ENCODE measurements around the gene SH3PXD2A. TPM values are rescaled to one million over a fixed set of nuclear protein-coding genes. Genes with fewer than 3 reads are reported as not detected.

SH3PXD2A gene
- total RNA-seq, 2 experiments from 2014 or later = 6.7 to 7.7 TPM

- CTCF ChIA-PET = no interaction called here
- Mint-ChIP-seq H3K36me3 (ENCODE audit: low read depth) (no peaks in the 10 kb centered on the region), H3K4me1 (peaks cover 23% of the 10 kb centered on the region)
These were observed 50.5 kb downstream of the SH3PXD2A start for GRCh38 chr10:103804871-103805270.

GRCh38 chr10:103803941-103804340 lies 51.4 kb downstream of the SH3PXD2A start:
- H3K4me3 Mint-ChIP-seq = no peak overlapping the region
- CTCF ChIA-PET = no interaction called here
- POLR2A ChIA-PET = no interaction called here
- no peaks in the 10 kb centered on the region for H3K36me3 Mint-ChIP-seq (ENCODE audit: low read depth)
- H3K9me3 Mint-ChIP-seq (ENCODE audit: low read depth) = no peaks in the 10 kb centered on the region
- peak; percentile 29 for DNase-seq
- intact Hi-C loops (cut with DNase I, micrococcal nuclease) = no loop called here
- H3K27me3 Mint-ChIP-seq = no peaks in the 10 kb centered on the region
- H3K4me1 Mint-ChIP-seq = peaks cover 23% of the 10 kb centered on the region
- H3K27ac Mint-ChIP-seq = peak overlapping the region; percentile 55
- peak; percentile 71 for ATAC-seq

More at GRCh38 chr10:103804871-103805270, 50.5 kb downstream of the SH3PXD2A start:
- Mint-ChIP-seq H3K9me3 (ENCODE audit: low read depth) (no peaks in the 10 kb centered on the region), H3K4me3 (no peak overlapping the region), H3K27ac (no peak overlapping the region), H3K27me3 (no peaks in the 10 kb centered on the region)
- ATAC-seq = no peak
- intact Hi-C loops (cut with DNase I, micrococcal nuclease) = no loop called here
- no peak for DNase-seq
- POLR2A ChIA-PET = no interaction called here

DNA sequence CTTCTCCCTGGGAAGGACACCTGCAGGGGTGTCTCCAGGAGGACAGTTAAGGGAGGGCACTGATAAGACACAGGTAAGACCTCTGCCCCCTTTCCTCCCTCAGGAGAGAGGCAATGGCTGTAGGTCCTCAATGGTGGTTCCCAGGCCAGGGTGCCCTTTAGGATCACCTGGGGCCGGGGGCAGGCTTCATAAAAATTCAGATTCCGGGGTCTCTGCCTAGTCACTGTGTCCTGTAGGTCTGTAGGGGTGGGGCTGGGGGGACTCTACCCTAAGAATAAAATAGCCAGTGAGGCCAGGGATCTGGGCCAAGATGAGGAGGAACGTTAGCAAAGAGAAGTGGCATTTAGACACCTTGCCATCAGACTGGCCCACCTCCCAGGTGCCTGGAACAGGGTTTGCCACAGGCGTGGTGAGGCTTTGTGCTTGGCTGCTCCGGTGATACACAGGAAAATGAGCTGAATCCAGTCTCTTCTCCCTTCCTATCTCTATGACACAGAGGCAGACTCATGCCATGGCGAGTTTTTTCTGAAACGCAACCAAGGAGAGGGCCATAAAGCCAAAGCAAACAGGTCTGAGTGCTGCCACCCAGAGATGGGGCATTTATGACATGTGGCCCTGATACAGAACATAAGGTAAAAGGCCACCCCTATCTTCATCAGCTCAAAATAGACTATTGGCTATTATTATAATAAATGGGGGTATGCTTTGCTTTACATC lies 52.6 kb downstream of the SH3PXD2A start:
- Mint-ChIP-seq H3K27ac (no peak overlapping the region), H3K36me3 (ENCODE audit: low read depth) (no peaks in the 10 kb centered on the region), H3K4me3 (no peak overlapping the region), H3K9me3 (ENCODE audit: low read depth) (no peaks in the 10 kb centered on the region), H3K27me3 (no peaks in the 10 kb centered on the region), H3K4me1 (peaks cover 23% of the 10 kb centered on the region)
- intact Hi-C loops (cut with DNase I, micrococcal nuclease) = no loop called here
- ChIA-PET CTCF (interaction anchor here (0.7 kb wide), 2 partner anchors 44 to 250 kb away, joined by 3 read pairs; no protein-coding TSS in a partner anchor), POLR2A (no interaction called here)
- ATAC-seq (no peak), DNase-seq (no peak)

DNA sequence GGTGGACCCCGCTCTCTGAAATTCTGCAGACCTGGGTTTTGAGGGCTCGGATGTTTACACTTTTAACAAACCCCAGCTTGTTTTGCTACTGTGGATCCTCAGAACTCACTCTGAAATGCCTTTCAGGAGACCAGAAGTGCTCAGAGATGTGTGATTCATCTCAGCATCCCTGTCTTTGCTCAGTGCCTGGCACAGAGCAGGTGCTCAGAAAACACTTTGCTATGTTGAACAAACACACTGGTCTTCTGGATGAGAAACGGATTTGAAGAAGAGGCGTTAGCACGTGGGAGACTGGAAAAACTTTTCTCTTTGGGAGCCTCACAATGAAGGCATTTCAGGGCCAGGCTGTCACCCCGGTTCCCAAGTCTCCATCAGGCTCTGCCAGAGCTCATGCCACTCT lies 53.3 kb downstream of the SH3PXD2A start:
- intact Hi-C loops (cut with DNase I, micrococcal nuclease) = no loop called here
- no peak overlapping the region for H3K4me3 Mint-ChIP-seq
- no peaks in the 10 kb centered on the region for H3K36me3 Mint-ChIP-seq (ENCODE audit: low read depth)
- POLR2A ChIA-PET = no interaction called here
- no peaks in the 10 kb centered on the region for H3K9me3 Mint-ChIP-seq (ENCODE audit: low read depth)
- ATAC-seq (no peak), DNase-seq (no peak)
- no peaks in the 10 kb centered on the region for H3K27me3 Mint-ChIP-seq
- peaks cover 23% of the 10 kb centered on the region for H3K4me1 Mint-ChIP-seq
- CTCF ChIA-PET = interaction anchor here (0.7 to 1.1 kb wide), 3 partner anchors 45 to 250 kb away, joined by 3 read pairs; no protein-coding TSS in a partner anchor
- H3K27ac Mint-ChIP-seq = no peak overlapping the region

DNA sequence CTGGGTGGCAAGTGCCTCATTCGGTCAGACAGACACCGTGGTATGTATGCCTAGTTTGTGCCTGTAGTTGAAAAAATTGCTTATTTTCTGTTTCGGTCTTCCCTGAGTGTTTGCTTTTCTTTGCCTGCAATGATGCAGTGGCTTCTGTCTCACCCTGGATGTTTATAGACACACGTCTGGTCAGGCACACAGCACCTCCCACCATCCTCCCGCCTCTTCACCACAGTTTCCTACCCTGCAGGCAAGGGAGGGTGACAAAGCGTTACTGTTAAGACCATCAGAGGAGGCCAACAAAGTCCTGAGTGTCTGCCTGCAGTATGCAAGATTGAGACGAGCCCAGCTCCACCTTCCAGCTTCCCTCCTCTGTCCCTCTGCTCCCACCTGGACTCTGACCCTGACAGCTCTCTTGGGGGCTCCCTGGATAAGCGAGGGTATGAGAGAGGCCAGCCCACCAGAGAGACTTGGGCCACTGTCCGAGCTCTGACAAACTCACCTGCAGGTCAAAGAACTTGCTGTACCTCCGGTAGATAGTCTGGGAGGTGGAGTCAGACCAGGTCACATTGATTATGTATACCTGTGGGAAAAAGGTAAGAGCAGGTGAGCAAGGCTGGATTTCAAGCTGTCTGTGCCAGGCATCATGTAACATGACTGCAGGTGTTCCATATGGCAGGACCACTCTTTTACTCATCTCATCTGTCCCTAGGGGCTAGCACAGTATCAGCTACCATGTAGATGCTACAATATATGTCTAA lies 54.4 kb downstream of the SH3PXD2A start:
- Mint-ChIP-seq H3K36me3 (ENCODE audit: low read depth) (no peaks in the 10 kb centered on the region), H3K9me3 (ENCODE audit: low read depth) (no peaks in the 10 kb centered on the region), H3K27ac (peak overlapping the region; percentile 41), H3K4me3 (no peak overlapping the region), H3K27me3 (no peaks in the 10 kb centered on the region), H3K4me1 (peaks cover 23% of the 10 kb centered on the region)
- intact Hi-C loops (cut with DNase I, micrococcal nuclease) = no loop called here
- ChIA-PET POLR2A (no interaction called here), CTCF (interaction anchor here (1.1 to 1.2 kb wide), 2 partner anchors 13 to 88 kb away, joined by 3 to 6 read pairs; no protein-coding TSS in a partner anchor)
- ATAC-seq = peak; percentile 89
- DNase-seq = peak; percentile 66

DNA sequence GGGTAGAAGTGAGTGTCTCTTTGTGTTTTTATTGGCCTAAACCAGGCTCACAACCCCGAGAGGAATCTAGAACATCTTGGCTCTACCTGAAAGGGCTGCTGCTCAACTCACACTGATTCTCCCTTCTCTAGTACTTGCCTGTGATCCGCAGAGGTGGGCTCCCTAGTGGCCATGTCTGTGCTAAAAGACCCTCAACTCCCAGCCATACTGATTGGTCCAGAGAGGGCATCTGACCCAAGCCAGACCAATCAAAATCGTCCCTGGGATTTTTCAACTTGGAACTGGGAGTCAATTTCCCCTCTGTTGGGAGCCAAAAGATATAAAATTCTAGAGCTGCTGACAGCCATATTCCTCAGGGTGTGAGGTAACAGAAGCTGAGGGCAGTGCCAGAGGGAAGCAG lies 55.3 kb downstream of the SH3PXD2A start:
- Mint-ChIP-seq H3K9me3 (ENCODE audit: low read depth) (no peaks in the 10 kb centered on the region), H3K4me3 (no peak overlapping the region), H3K27ac (no peak overlapping the region), H3K4me1 (peaks cover 23% of the 10 kb centered on the region), H3K36me3 (ENCODE audit: low read depth) (no peaks in the 10 kb centered on the region), H3K27me3 (no peaks in the 10 kb centered on the region)
- POLR2A ChIA-PET = no interaction called here
- intact Hi-C loops (cut with DNase I, micrococcal nuclease) = no loop called here
- DNase-seq (no peak), ATAC-seq (no peak)
- CTCF ChIA-PET = interaction anchor here (0.6 to 1.2 kb wide), 2 partner anchors 14 to 24 kb away, joined by 3 to 6 read pairs; no protein-coding TSS in a partner anchor

DNA sequence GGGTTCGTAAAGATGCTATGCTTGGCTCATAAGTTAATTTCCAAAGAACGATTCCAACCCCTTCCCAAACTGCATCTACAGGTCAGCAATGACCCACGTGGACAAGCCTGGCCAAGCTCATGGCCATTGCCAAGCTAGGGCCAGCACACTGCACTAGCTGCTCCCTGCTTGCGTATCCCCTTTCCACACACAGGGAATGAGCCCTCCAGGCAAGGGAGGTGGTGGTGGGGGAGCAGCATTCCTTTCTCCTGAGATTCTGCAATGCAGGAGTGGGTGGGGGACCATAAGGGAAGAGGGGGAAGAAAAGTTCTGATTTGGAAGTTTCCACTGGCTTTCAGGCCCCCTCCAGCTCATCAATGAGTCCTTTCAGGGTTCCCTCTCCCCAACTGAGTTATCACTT lies 56.0 kb downstream of the SH3PXD2A start:
- Mint-ChIP-seq H3K36me3 (ENCODE audit: low read depth) (no peaks in the 10 kb centered on the region), H3K27ac (peak overlapping the region; percentile 15), H3K4me3 (no peak overlapping the region), H3K27me3 (no peaks in the 10 kb centered on the region), H3K4me1 (peaks cover 20% of the 10 kb centered on the region), H3K9me3 (ENCODE audit: low read depth) (no peaks in the 10 kb centered on the region)
- ATAC-seq (no peak), DNase-seq (no peak)
- CTCF ChIA-PET = interaction anchor here (0.6 to 1.1 kb wide), 3 partner anchors 23 to 113 kb away, joined by 3 to 6 read pairs (median 5); no protein-coding TSS in a partner anchor
- intact Hi-C loops (cut with DNase I, micrococcal nuclease) = no loop called here
- POLR2A ChIA-PET = no interaction called here

DNA sequence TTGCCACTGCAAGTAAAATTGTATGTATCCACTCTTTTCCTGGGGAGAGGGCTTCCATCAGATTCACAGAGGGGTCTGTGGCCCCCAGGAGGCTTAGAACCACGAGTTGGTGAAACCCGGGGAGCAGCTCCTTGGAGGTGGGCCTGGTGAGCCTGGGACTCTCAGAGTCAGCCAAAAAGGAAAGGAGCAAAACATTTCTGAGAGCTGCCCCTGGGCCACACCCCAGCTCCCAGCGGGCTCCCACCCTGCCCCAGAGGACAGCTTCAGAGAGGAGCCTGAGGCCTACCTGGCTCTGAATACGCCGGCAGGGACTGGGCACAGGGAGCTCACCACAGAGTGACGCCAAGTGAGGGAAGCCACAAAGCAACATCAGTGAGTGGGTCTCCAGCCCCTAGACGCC lies 56.9 kb downstream of the SH3PXD2A start:
- POLR2A ChIA-PET = no interaction called here
- Mint-ChIP-seq H3K36me3 (ENCODE audit: low read depth) (no peaks in the 10 kb centered on the region), H3K4me1 (peaks cover 12% of the 10 kb centered on the region), H3K9me3 (ENCODE audit: low read depth) (no peaks in the 10 kb centered on the region), H3K27ac (no peak overlapping the region), H3K4me3 (no peak overlapping the region), H3K27me3 (no peaks in the 10 kb centered on the region)
- CTCF ChIA-PET = interaction anchor here (1.0 to 1.1 kb wide), 2 partner anchors 69 to 112 kb away, joined by 3 to 5 read pairs; no protein-coding TSS in a partner anchor
- ATAC-seq (no peak), DNase-seq (no peak)
- intact Hi-C loops (cut with DNase I, micrococcal nuclease) = no loop called here

DNA sequence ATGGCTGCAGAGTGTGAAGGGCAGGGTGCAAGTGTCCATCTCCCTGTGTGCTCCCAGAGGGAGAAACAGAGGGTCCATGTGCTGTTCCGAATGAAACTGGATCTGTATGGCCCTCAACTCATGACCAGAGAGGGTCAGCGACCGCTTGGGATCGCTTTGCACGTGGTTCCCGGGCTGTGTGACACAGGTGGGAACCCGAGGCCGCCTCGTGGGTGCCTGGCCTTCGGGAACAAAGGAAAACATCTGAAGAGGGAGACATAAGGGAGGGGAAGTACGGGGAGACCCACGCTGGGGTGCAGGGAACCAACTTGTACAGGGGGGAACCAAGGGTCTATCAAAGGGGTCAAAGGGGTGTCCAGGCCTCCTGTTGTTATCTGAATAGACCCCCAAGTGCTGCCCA lies 57.5 kb downstream of the SH3PXD2A start:
- POLR2A ChIA-PET = no interaction called here
- H3K27me3 Mint-ChIP-seq = no peaks in the 10 kb centered on the region

GRCh38 chr10:103795634-103796270 lies 59.6 kb downstream of the SH3PXD2A start:
- ChIA-PET CTCF (interaction anchor here (0.6 to 1.4 kb wide), 2 partner anchors 10 to 16 kb away, joined by 3 read pairs; no protein-coding TSS in a partner anchor), POLR2A (no interaction called here)
- H3K27ac Mint-ChIP-seq = no peak overlapping the region
- no peaks in the 10 kb centered on the region for H3K27me3 Mint-ChIP-seq
- no peak overlapping the region for H3K4me3 Mint-ChIP-seq
- intact Hi-C loops (cut with DNase I, micrococcal nuclease) = no loop called here
- H3K9me3 Mint-ChIP-seq (ENCODE audit: low read depth) = no peaks in the 10 kb centered on the region
- H3K36me3 Mint-ChIP-seq (ENCODE audit: low read depth) = no peaks in the 10 kb centered on the region
- DNase-seq = no peak
- no peak for ATAC-seq
- H3K4me1 Mint-ChIP-seq = peaks cover 7% of the 10 kb centered on the region

More for the DNA sequence above, 57.5 kb downstream of the SH3PXD2A start:
- DNase-seq (no peak), ATAC-seq (no peak)
- H3K4me3 Mint-ChIP-seq = no peak overlapping the region
- H3K9me3 Mint-ChIP-seq (ENCODE audit: low read depth) = no peaks in the 10 kb centered on the region
- intact Hi-C loops (cut with DNase I, micrococcal nuclease) = no loop called here
- H3K36me3 Mint-ChIP-seq (ENCODE audit: low read depth) = no peaks in the 10 kb centered on the region
- CTCF ChIA-PET = interaction anchor here (1.0 kb wide), 1 partner anchor 68 kb away, joined by 3 read pairs; no protein-coding TSS in a partner anchor
- H3K4me1 Mint-ChIP-seq = peaks cover 12% of the 10 kb centered on the region
- no peak overlapping the region for H3K27ac Mint-ChIP-seq

DNA sequence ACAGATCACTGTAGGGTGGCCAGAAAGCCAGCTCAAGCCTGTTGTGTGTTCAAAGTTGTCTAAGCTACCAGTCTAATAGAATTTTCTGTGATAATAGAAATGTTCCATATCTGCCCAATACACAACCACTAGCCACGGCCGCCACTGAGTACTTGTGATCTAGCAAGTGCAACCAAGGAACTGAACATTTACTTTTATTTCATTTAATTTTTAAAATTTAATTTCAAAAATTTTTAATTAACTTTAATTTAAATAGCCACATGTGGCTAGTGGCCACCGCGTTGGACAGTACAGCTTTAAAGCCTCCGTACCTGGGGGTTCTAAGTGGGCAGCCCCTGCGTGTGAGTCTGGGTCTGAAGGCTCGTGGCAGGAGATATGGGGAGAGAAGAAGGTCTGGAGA lies 60.4 kb downstream of the SH3PXD2A start:
- no peaks in the 10 kb centered on the region for H3K9me3 Mint-ChIP-seq (ENCODE audit: low read depth)
- DNase-seq (no peak), ATAC-seq (no peak)
- no peak overlapping the region for H3K4me3 Mint-ChIP-seq
- intact Hi-C loops (cut with DNase I, micrococcal nuclease) = no loop called here
- H3K36me3 Mint-ChIP-seq (ENCODE audit: low read depth) = no peaks in the 10 kb centered on the region
- H3K4me1 Mint-ChIP-seq = no peaks in the 10 kb centered on the region
- H3K27ac Mint-ChIP-seq = no peak overlapping the region
- ChIA-PET POLR2A (no interaction called here), CTCF (interaction anchor here (1.4 kb wide), 1 partner anchor 10 kb away, joined by 3 read pairs; no protein-coding TSS in a partner anchor)
- no peaks in the 10 kb centered on the region for H3K27me3 Mint-ChIP-seq

Data from activated CD4-positive, alpha-beta T cell treated with anti-CD3 and anti-CD28 coated beads for 36 hours (primary cell).